HepG2 (cell line): Measurements from ENCODE around the gene ACRBP. TPM values are rescaled to one million over a fixed set of nuclear protein-coding genes. Genes with fewer than 3 reads are reported as not detected.
A peak's percentile ranks its signal among the peaks of the same experiment; 100 is the strongest.

Experiments
- AGO1 ChIP-seq: fragments of 200-400 bp; formaldehyde crosslinking; IDR thresholded peaks from 2 replicates; pipeline ENCODE4 v1.6.1; 2017; ENCODE audit warnings: mild to moderate bottlenecking, low read depth, low read length, moderate library complexity; ENCODE audit not compliant: poor library complexity, severe bottlenecking
- ARHGAP35 ChIP-seq: sonication (generic); formaldehyde crosslinking; IDR thresholded peaks from 2 replicates; pipeline ENCODE4 v1.9.0; 2022; ENCODE audit warnings: mild to moderate bottlenecking, inconsistent platforms, moderate library complexity, missing genetic modification reagents, borderline replicate concordance
- CCAR2 ChIP-seq: fragments of 200-400 bp; formaldehyde crosslinking; optimal IDR thresholded peaks from 2 replicates; pipeline ENCODE3; 2018; ENCODE audit warnings: low read depth, mild to moderate bottlenecking, low read length, moderate library complexity
- EHMT2 ChIP-seq: fragments of 200-600 bp; sonication (generic); IDR thresholded peaks from 2 replicates; pipeline ENCODE4 v1.7.0; 2017; ENCODE audit warnings: antibody characterized with exemption, low read depth, low read length, borderline replicate concordance
- ETV6 ChIP-seq: sonication (generic); formaldehyde crosslinking; conservative IDR thresholded peaks from 2 replicates; pipeline ENCODE4 v1.4.0; 2020; ENCODE audit warnings: missing genetic modification reagents
- GTF3A ChIP-seq: sonication (generic); formaldehyde crosslinking; conservative IDR thresholded peaks from 2 replicates; pipeline ENCODE4 v1.4.0; 2020; ENCODE audit warnings: mild to moderate bottlenecking, missing genetic modification reagents
- JUN ChIP-seq: sonication (generic); formaldehyde crosslinking; IDR thresholded peaks from 2 replicates; pipeline ENCODE4 v1.4.0; 2020; ENCODE audit warnings: mild to moderate bottlenecking, missing genetic modification reagents
- MYC ChIP-seq: sonication (generic); formaldehyde crosslinking; IDR thresholded peaks from 2 replicates; pipeline ENCODE4 v1.9.0; 2021; ENCODE audit warnings: missing genetic modification reagents, borderline replicate concordance
- NCOA1 ChIP-seq: sonication (generic); formaldehyde crosslinking; IDR thresholded peaks from 2 replicates; pipeline ENCODE4 v1.9.0; 2021; ENCODE audit warnings: missing genetic modification reagents
- NCOA2 ChIP-seq: sonication (generic); formaldehyde crosslinking; IDR thresholded peaks from 2 replicates; pipeline ENCODE4 v1.8.0; 2022; ENCODE audit warnings: inconsistent platforms
- NCOA5 ChIP-seq: sonication (generic); formaldehyde crosslinking; IDR thresholded peaks from 2 replicates; pipeline ENCODE4 v1.4.0; 2020; ENCODE audit warnings: missing genetic modification reagents
- NFE2 ChIP-seq: sonication (generic); formaldehyde crosslinking; IDR thresholded peaks from 2 replicates; pipeline ENCODE4 v1.4.0; 2020; ENCODE audit warnings: missing genetic modification reagents
- ZNF253 ChIP-seq: sonication (generic); formaldehyde crosslinking; IDR thresholded peaks from 2 replicates; pipeline ENCODE4 v1.8.0; 2022; ENCODE audit warnings: mild to moderate bottlenecking, missing genetic modification reagents, borderline replicate concordance
- ZNF549 ChIP-seq: sonication (generic); formaldehyde crosslinking; IDR thresholded peaks from 2 replicates; pipeline ENCODE4 v1.5.0; 2020; ENCODE audit warnings: missing genetic modification reagents
- ZNF570 ChIP-seq: sonication (generic); formaldehyde crosslinking; IDR thresholded peaks from 2 replicates; pipeline ENCODE4 v1.4.0; 2020; ENCODE audit warnings: mild to moderate bottlenecking, missing genetic modification reagents, borderline replicate concordance
- ZNF782 ChIP-seq: sonication (generic); formaldehyde crosslinking; IDR thresholded peaks from 2 replicates; pipeline ENCODE4 v1.4.0; 2020; ENCODE audit warnings: missing genetic modification reagents, mild to moderate bottlenecking, borderline replicate concordance
- ZNF816 ChIP-seq: sonication (generic); formaldehyde crosslinking; IDR thresholded peaks from 2 replicates; pipeline ENCODE4 v1.8.0; 2022; ENCODE audit warnings: missing genetic modification reagents, mild to moderate bottlenecking, borderline replicate concordance
- polyA plus RNA-seq, 8 experiments: library from polyadenylated mRNA; depleted of rRNA in 3 of 8; stranded (reverse) in 7 of 8; unstranded in 1 of 8; fragments of >200 nt; fragmentation: Illumina TruSeq in 4 of 8; extraction: Trizol in 4 of 8; gene quantifications; 2 replicates each; pipeline versions ENCODE4 v1.2.1 to v1.2.3, GENCODE V29; 2011 to 2016; ENCODE audit warnings: low read depth in 4 of 8, missing spikeins in 1 of 8, mixed read lengths in 1 of 8; ENCODE audit not compliant: insufficient read depth in 1 of 8
- total RNA-seq, 5 experiments: library from RNA; depleted of rRNA; stranded (reverse); fragments of >200 nt; fragmentation: Illumina TruSeq; extraction: Trizol; gene quantifications; 2 replicates each; pipeline ENCODE4 v1.2.3, GENCODE V29; 2016; ENCODE audit warnings: low read depth in 1 of 5
- TF ChIP-seq, protein P1 (sequence below), 2 experiments: sonication (generic) in 1 of 2; formaldehyde crosslinking in 1 of 2; IDR thresholded peaks; 2 replicates each; pipeline versions ENCODE4 v1.5.1 to v1.6.1; 2011 to 2020; ENCODE audit warnings: borderline replicate concordance in 1 of 2, low read depth in 1 of 2, low read length in 1 of 2, mild to moderate bottlenecking in 1 of 2, missing genetic modification reagents in 1 of 2, moderate library complexity in 1 of 2
- TF ChIP-seq, protein P2 (sequence below): sonication (generic); formaldehyde crosslinking; IDR thresholded peaks from 2 replicates; pipeline ENCODE4 v1.5.0; 2020; ENCODE audit warnings: mild to moderate bottlenecking, low read depth, missing genetic modification reagents, borderline replicate concordance
- TF ChIP-seq, protein P3 (sequence below): sonication (generic); formaldehyde crosslinking; IDR thresholded peaks from 2 replicates; pipeline ENCODE4 v1.8.1; 2022; ENCODE audit warnings: mild to moderate bottlenecking, missing genetic modification reagents
- TF ChIP-seq, protein P4 (sequence below): sonication (generic); formaldehyde crosslinking; IDR thresholded peaks from 2 replicates; pipeline ENCODE4 v1.4.0; 2020; ENCODE audit warnings: mild to moderate bottlenecking, missing genetic modification reagents
- TF ChIP-seq, protein P5 (sequence below): sonication (generic); formaldehyde crosslinking; IDR thresholded peaks from 2 replicates; pipeline ENCODE4 v1.4.0; 2020; ENCODE audit warnings: missing genetic modification reagents

ACRBP gene
- total and polyA plus RNA-seq, 2 of the 13 experiments (the other 11 are each of a cell fraction or from before 2014, with no cell fraction given) = 0.46 TPM; not detected in 1

DNA sequence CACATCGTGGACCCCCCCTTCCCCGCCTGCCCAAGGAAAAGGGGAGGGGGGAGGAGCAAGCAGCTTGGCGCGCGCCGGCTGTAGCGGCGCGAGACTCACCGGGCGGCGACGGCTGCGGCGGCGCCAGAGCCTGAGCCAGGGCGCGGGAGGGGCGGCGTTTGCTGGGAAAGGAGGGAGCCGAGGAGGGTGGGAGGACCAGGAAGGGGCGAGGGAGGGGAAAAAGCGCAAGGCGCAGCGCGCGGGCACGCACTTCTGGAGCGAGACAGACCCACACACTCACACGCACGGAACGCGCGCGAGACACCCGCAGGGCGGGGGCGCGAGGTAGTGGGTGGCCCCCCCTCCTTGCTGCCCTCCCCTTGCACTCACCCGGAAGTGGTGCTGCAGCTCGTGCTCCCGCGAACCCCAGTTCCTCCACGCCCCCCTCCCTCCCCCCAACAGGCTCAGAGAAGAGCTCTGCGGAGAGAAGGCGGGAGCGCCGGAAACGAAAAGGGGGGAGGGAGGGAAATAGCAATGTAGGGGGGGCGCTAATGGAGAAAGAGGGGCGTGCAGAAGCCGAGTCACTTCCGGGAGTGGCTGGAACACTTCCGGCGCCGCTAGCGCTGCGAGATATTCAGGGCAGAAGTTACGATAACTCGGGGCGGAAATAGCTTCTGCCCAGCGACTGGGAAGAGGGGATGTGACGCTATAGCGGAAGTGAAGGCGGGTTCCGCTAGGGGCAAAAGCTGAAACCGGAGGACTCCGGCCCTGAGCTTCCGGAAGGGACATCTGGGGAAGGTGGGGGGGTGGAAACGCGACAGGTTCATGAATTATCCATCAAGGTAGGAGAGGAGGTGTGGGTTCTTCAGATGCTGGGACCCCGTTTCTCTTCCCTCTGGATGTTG, 42.0 kb upstream of the ACRBP start, which contains the start of gene ZNF384 (continued):
- TF ChIP-seq, protein P1, sequence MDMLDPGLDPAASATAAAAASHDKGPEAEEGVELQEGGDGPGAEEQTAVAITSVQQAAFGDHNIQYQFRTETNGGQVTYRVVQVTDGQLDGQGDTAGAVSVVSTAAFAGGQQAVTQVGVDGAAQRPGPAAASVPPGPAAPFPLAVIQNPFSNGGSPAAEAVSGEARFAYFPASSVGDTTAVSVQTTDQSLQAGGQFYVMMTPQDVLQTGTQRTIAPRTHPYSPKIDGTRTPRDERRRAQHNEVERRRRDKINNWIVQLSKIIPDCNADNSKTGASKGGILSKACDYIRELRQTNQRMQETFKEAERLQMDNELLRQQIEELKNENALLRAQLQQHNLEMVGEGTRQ (IDR thresholded peaks at IDR 0.05; ENCODE audit: low read depth, low read length) = no peak
- TF ChIP-seq, protein P1 (CRISPR knock-in tag; IDR thresholded peaks at IDR 0.05; ENCODE audit: borderline replicate concordance) = no peak
- TF ChIP-seq, protein P2, sequence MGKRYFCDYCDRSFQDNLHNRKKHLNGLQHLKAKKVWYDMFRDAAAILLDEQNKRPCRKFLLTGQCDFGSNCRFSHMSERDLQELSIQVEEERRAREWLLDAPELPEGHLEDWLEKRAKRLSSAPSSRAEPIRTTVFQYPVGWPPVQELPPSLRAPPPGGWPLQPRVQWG (CRISPR knock-in tag) = no peak
- TF ChIP-seq ZNF549 (no peak), CCAR2 (no peak), EHMT2 (no peak), ARHGAP35 (CRISPR knock-in tag) (no peak), GTF3A (CRISPR knock-in tag) (no peak), NCOA1 (CRISPR knock-in tag) (no peak), NCOA5 (CRISPR knock-in tag) (no peak), ZNF816 (CRISPR knock-in tag) (no peak), NFE2 (CRISPR knock-in tag) (no peak), NCOA2 (CRISPR knock-in tag) (no peak), ZNF253 (CRISPR knock-in tag) (no peak), ZNF782 (no peak), ETV6 (CRISPR knock-in tag) (peak; percentile 75; the same call in 1 of the 2 replicates), JUN (CRISPR knock-in tag) (no peak), ZNF570 (CRISPR knock-in tag) (no peak), MYC (peak; percentile 74), AGO1 (peak; percentile 74)
- TF ChIP-seq, protein P3, sequence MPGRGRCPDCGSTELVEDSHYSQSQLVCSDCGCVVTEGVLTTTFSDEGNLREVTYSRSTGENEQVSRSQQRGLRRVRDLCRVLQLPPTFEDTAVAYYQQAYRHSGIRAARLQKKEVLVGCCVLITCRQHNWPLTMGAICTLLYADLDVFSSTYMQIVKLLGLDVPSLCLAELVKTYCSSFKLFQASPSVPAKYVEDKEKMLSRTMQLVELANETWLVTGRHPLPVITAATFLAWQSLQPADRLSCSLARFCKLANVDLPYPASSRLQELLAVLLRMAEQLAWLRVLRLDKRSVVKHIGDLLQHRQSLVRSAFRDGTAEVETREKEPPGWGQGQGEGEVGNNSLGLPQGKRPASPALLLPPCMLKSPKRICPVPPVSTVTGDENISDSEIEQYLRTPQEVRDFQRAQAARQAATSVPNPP (CRISPR knock-in tag) = peak; percentile 75; the same call in 1 of the 2 replicates
- TF ChIP-seq, protein P4, sequence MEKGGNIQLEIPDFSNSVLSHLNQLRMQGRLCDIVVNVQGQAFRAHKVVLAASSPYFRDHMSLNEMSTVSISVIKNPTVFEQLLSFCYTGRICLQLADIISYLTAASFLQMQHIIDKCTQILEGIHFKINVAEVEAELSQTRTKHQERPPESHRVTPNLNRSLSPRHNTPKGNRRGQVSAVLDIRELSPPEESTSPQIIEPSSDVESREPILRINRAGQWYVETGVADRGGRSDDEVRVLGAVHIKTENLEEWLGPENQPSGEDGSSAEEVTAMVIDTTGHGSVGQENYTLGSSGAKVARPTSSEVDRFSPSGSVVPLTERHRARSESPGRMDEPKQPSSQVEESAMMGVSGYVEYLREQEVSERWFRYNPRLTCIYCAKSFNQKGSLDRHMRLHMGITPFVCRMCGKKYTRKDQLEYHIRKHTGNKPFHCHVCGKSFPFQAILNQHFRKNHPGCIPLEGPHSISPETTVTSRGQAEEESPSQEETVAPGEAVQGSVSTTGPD (CRISPR knock-in tag) = no peak
- TF ChIP-seq, protein P5, sequence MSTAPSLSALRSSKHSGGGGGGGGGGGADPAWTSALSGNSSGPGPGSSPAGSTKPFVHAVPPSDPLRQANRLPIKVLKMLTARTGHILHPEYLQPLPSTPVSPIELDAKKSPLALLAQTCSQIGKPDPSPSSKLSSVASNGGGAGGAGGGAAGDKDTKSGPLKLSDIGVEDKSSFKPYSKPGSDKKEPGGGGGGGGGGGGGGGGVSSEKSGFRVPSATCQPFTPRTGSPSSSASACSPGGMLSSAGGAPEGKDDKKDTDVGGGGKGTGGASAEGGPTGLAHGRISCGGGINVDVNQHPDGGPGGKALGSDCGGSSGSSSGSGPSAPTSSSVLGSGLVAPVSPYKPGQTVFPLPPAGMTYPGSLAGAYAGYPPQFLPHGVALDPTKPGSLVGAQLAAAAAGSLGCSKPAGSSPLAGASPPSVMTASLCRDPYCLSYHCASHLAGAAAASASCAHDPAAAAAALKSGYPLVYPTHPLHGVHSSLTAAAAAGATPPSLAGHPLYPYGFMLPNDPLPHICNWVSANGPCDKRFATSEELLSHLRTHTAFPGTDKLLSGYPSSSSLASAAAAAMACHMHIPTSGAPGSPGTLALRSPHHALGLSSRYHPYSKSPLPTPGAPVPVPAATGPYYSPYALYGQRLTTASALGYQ (CRISPR knock-in tag) = no peak; the same call in 1 of the 2 replicates
